ENCODE results near the gene MICAL1. TPM values are rescaled to one million over a fixed set of nuclear protein-coding genes. Genes with fewer than 3 reads are reported as not detected.
A peak's percentile ranks its signal among the peaks of the same experiment; 100 is the strongest.

MICAL1 gene
- total RNA-seq, 2 experiments from 2014 or later = 106 to 107 TPM

GRCh38 chr6:109483735-109484057 lies 28.1 kb upstream of the MICAL1 start:
- ChIA-PET CTCF (interaction anchor here (1.1 to 3.9 kb wide), 2 partner anchors 44 to 101 kb away, joined by 3 to 14 read pairs; partner anchors contain the start of genes CD164, PPIL6 and SMPD2), POLR2A (interaction anchor here (2.3 to 6.5 kb wide), 3 partner anchors 8 to 101 kb away, joined by 10 to 86 read pairs (median 39); partner anchors contain the start of genes CD164 and MICAL1)
- H3K27ac ChIP-seq (ENCODE audit: low read depth in 1 of 2, low read length in 2 of 2) = peak overlapping the region; percentile 22 to 68
- peaks cover 37% of the 10 kb centered on the region for H3K36me3 Mint-ChIP-seq (ENCODE audit: low read depth)
- no peaks in the 10 kb centered on the region for H3K27me3 ChIP-seq (ENCODE audit: control insufficient read depth in 1 of 2, insufficient read depth in 2 of 2, low read length in 2 of 2)
- H3K4me1 ChIP-seq (ENCODE audit: insufficient read depth, low read length) = peaks cover 30% of the 10 kb centered on the region
- H3K4me1 Mint-ChIP-seq (ENCODE audit: low read depth) = peaks cover 49% of the 10 kb centered on the region
- ATAC-seq (ENCODE audit: poor library complexity) = no peak
- H3K27ac Mint-ChIP-seq = peak overlapping the region; percentile 79
- DNase-seq = no peak
- intact Hi-C loops (cut with DNase I, micrococcal nuclease) = loop anchor here (1.0 to 10.0 kb wide), 10 partner anchors 28 to 1769 kb away; partner anchors contain the start of genes MICAL1 (in 2 of the 2), PPIL6 (in 2 of the 2), SMPD2 (in 2 of the 2) and AK9 (in 1 of the 2)
- peaks cover 12% of the 10 kb centered on the region for H3K36me3 ChIP-seq (ENCODE audit: insufficient read depth, low read length)
- no peaks in the 10 kb centered on the region for H3K9me3 Mint-ChIP-seq
- no peak for TF ChIP-seq CTCF (IDR thresholded peaks at IDR 0.05)
- H3K4me3 ChIP-seq (ENCODE audit: low read length) = peak overlapping the region; percentile 55
- no peaks in the 10 kb centered on the region for H3K27me3 Mint-ChIP-seq
- no peaks in the 10 kb centered on the region for H3K9me3 ChIP-seq (ENCODE audit: control insufficient read depth in 1 of 2, insufficient read depth in 1 of 2, low read length in 2 of 2)
- H3K4me3 Mint-ChIP-seq = peak overlapping the region; percentile 80

- DNase-seq (peak; percentile 78 to 97 (median 88)), ATAC-seq (ENCODE audit: poor library complexity) (peak; percentile 87)
- CTCF ChIA-PET = interaction anchor here (0.8 to 3.9 kb wide), 6 partner anchors 20 to 100 kb away, joined by 3 to 15 read pairs (median 4); partner anchors contain the start of genes CD164, MICAL1, PPIL6 and SMPD2
- Histone ChIP-seq H3K9me3 (ENCODE audit: control insufficient read depth in 1 of 2, insufficient read depth in 1 of 2, low read length in 2 of 2) (no peaks in the 10 kb centered on the region), H3K4me1 (ENCODE audit: insufficient read depth, low read length) (peaks cover 36% of the 10 kb centered on the region), H3K27me3 (ENCODE audit: control insufficient read depth in 1 of 2, insufficient read depth in 2 of 2, low read length in 2 of 2) (no peaks in the 10 kb centered on the region), H3K27ac (ENCODE audit: low read depth in 1 of 2, low read length in 2 of 2) (peak within 1 kb of the TSS; percentile 68 to 77), H3K4me3 (ENCODE audit: low read length) (peak within 1 kb of the TSS; percentile 85), H3K36me3 (ENCODE audit: insufficient read depth, low read length) (peaks cover 18% of the 10 kb centered on the region)
- no peaks in the 10 kb centered on the region for H3K27me3 Mint-ChIP-seq
- peak within 1 kb of the TSS; percentile 96 for H3K4me3 Mint-ChIP-seq
- peak within 1 kb of the TSS; percentile 79 for H3K27ac Mint-ChIP-seq
- POLR2A ChIA-PET = interaction anchor here (0.6 to 6.5 kb wide), 10 partner anchors 9 to 925 kb away, joined by 3 to 86 read pairs (median 4); partner anchors contain the start of genes CD164, CEP57L1, MICAL1 and PPIL6
- H3K4me1 Mint-ChIP-seq (ENCODE audit: low read depth) = peaks cover 55% of the 10 kb centered on the region
- no peak for TF ChIP-seq CTCF (IDR thresholded peaks at IDR 0.05)
- H3K36me3 Mint-ChIP-seq (ENCODE audit: low read depth) = peaks cover 43% of the 10 kb centered on the region
- no peaks in the 10 kb centered on the region for H3K9me3 Mint-ChIP-seq
- intact Hi-C loops (cut with DNase I, micrococcal nuclease) = loop anchor here (1.0 to 10.0 kb wide), 9 partner anchors 28 to 1768 kb away; partner anchors contain the start of genes MICAL1 (in 2 of the 2), PPIL6 (in 2 of the 2), SMPD2 (in 2 of the 2) and ARMC2 (in 1 of the 2)
Observed at GRCh38 chr6:109482905-109483734, 27.5 kb upstream of the MICAL1 start, which contains the start of gene ZBTB24. TSS of gene ZBTB24 (minus strand) at chr6:109483219. CDS start at chr6:109482026, 1,193 bp downstream.

GRCh38 chr6:109480993-109481480 lies 25.5 kb upstream of the MICAL1 start:
- POLR2A ChIA-PET = interaction anchor here (1.4 to 6.5 kb wide), 6 partner anchors 11 to 99 kb away, joined by 3 to 86 read pairs (median 17); partner anchors contain the start of genes CD164, MICAL1, PPIL6 and SMPD2
- no peaks in the 10 kb centered on the region for H3K27me3 Mint-ChIP-seq
- no peak for ATAC-seq (ENCODE audit: poor library complexity)
- H3K27ac Mint-ChIP-seq = peak overlapping the region; percentile 73
- H3K36me3 ChIP-seq (ENCODE audit: insufficient read depth, low read length) = peaks cover 37% of the 10 kb centered on the region
- intact Hi-C loops (cut with DNase I, micrococcal nuclease) = loop anchor here in 1 of 2 experiments (2.0 to 10.0 kb wide), 6 partner anchors 96 to 1766 kb away; partner anchors contain the start of genes ARMC2, CEP57L1 and SESN1
- no peak overlapping the region for H3K27ac ChIP-seq (ENCODE audit: low read depth in 1 of 2, low read length in 2 of 2)
- H3K9me3 Mint-ChIP-seq = no peaks in the 10 kb centered on the region
- no peaks in the 10 kb centered on the region for H3K9me3 ChIP-seq (ENCODE audit: control insufficient read depth in 1 of 2, insufficient read depth in 1 of 2, low read length in 2 of 2)
- peak overlapping the region; percentile 85 for H3K4me3 ChIP-seq (ENCODE audit: low read length)
- TF ChIP-seq CTCF (IDR thresholded peaks at IDR 0.05) = no peak
- peak overlapping the region; percentile 96 for H3K4me3 Mint-ChIP-seq
- peaks cover 62% of the 10 kb centered on the region for H3K36me3 Mint-ChIP-seq (ENCODE audit: low read depth)
- H3K27me3 ChIP-seq (ENCODE audit: control insufficient read depth in 1 of 2, insufficient read depth in 2 of 2, low read length in 2 of 2) = no peaks in the 10 kb centered on the region
- peaks cover 54% of the 10 kb centered on the region for H3K4me1 ChIP-seq (ENCODE audit: insufficient read depth, low read length)
- CTCF ChIA-PET = interaction anchor here (1.0 to 3.9 kb wide), 6 partner anchors 17 to 98 kb away, joined by 3 to 15 read pairs (median 4); partner anchors contain the start of genes CD164, PPIL6 and SMPD2
- peaks cover 75% of the 10 kb centered on the region for H3K4me1 Mint-ChIP-seq (ENCODE audit: low read depth)
- DNase-seq = no peak
